Left ventricle myocardium superior (tissue), 1 donor: Measurements from ENCODE around the gene TREML1. TPM values are rescaled to one million over a fixed set of nuclear protein-coding genes. Genes with fewer than 3 reads are reported as not detected.
"Not testable (repeated sequence)": the region's sequence is repeated elsewhere in the genome, so short reads cannot be mapped to it uniquely, and the experiment has no call there.

Experiments
- ATAC-seq: fragments of 200-7000 bp; cut with Tn5 transposase; one replicate; pipeline ENCODE4 v1.9.1; 2020; ENCODE audit warnings: mild to moderate bottlenecking, moderate library complexity
- DNase-seq: peaks from one replicate; pipeline ENCODE4 v3.0.0-alpha.2; 2020
- intact Hi-C: fragments of 100-400 bp; cut with micrococcal nuclease; formaldehyde crosslinking; loops from one replicate; pipeline ENCODE4 v1.11.0; 2022
- total RNA-seq: library from RNA; stranded (reverse); fragmentation: NEBNext Ultra II Directional; extraction: Animal tissue kit (Norgen Biotek cat#: 25700); gene quantifications from one replicate; pipeline ENCODE4 v1.2.1, GENCODE V29; 2021
- donor health status: DM: no; HTN: yes; CAD: no; lungs with severe emphysema.

The TREML1 gene
- total RNA-seq, 1 donor from 2014 or later, result not detected

DNA sequence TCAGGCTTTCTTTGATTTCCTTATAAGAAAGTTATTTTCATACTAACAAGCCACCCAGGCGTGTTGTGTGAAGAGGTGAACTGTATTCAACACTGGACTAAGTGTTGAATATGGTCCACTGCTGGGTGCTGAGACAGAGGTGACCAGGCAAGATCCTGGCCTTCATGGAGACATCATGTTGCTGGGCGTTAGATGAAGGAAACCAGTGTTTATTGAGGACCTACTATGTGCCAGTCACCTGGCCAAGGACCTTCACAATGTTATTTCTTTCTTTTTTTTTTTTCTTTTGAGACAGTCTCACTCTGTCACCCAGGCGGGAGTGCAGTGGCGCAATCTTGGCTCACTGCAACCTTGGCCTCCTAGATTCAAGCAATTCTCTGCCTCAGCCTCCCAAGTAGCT is 1.9 kb upstream of the TREML1 start:
- no peak for ATAC-seq
- intact Hi-C loops, result no loop called here
- DNase-seq, result no peak

DNA sequence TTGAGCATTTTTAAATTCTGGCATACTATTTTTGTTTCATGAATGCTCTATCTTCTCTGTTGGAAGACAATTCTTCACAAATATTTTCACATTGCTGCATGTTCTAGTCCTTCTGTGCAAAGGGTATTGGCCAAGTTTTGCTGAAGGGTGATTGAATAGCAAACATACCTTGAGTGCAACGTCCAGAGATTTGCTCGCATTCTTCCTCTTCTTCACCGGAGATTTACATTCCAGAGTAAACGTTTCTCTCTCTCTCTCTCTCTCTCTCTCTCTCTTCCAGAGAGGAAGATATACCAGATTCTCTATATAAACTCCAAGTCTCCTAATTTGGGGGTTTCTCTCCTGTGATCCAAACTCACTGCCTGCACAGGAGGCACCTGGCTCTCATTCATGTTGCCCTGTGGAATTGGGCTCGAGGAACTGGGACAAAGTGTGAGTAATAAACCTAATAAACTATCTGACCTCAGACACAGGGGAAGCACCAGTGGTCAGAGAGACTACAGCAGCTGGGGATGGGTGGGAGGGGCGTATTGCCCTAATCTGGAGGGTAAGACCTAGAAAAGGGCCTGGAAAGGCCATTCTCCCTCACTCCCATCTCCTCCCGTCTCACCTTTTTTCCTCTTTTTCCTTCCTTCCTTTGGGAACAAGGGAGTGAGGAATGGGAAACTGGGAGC is 1.1 kb upstream of the TREML1 start:
- ATAC-seq, result no peak
- intact Hi-C loops, result no loop called here

DNA sequence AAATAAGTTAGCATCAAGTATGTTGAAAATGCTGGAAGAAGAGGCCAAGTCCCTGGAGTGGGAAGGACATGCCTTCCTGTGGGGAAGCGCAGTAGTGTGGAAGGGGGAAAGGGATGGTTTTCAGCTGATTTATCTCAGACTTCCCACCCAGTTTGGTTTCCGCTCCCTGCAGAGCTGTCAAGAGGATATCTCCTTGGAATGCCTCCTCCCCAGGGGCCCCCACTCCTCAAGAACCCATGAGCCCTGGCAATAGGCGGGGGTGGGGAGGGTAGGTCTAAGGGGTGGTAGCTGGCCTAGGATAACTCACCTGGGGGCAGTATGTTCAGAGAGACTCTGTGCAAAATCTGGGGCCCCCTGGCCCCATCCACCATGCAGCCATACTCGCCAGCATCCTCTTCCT is 696 bp downstream of the TREML1 start:
- no peak for ATAC-seq
- DNase-seq, result no peak
- intact Hi-C loops, result no loop called here

More for the DNA sequence above, 1.1 kb upstream of the TREML1 start:
- DNase-seq, result no peak

DNA sequence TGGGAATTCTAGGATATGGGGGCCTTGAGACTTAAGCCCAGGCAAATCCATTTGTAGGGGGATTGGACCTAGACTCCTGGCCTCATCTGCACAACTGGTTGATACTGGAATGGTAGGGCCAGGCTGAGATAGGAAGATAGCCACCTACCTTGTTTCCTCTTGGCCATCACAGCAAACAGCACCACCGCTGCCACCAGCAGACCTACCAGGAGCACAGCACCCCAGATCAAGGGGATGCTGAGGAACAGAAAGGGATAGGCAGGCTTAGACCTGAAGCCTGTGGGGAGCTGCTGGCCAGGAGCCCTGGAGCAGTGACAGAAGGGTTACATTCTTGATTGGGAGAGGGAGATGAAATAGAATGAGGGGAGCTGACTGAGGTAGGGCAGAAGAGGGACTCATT is 3.5 kb downstream of the TREML1 start:
- intact Hi-C loops, result no loop called here
- ATAC-seq (no peak), DNase-seq (no peak)

DNA sequence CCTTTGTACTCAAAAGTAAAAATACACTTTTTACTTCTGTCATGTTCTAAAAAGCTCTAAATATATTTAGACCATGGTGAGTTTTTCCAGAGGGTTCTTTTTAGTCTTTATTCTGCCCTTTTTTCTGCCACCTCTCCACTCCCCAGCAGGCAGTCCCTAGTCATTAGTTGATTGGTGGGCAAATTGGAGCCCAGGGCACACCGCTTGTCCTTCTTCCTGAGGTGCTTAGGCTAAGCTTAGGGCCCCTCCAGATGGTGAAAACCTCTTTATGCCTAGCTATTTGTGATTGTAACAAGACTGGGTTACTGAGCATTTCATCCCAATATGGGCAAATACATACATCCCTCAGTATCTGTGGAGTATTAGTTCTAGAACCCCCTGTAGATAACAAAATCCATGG is 6.2 kb downstream of the TREML1 start:
- no peak for DNase-seq

DNA sequence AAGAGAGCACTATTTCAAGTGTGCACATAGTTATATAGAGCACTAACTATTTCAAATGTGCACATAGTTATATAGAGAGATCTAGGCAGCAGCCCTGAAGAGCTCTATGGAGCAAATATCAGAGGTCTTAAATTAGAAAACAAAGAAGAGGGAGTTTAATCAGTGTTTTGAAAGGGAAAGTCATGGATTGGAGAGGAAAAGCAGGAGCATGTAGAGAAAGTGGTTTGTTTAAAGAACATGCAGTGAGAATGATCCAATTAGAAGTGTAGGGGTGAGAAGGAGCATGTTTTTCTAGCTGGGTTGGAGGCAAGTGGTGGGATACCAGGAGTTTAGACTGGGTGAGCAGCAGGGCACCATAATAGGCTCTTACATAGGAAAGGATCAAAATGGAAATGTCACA is 17.2 kb downstream of the TREML1 start:
- ATAC-seq, result no peak
- intact Hi-C loops, result no loop called here
- no peak for DNase-seq

More for the DNA sequence above, 6.2 kb downstream of the TREML1 start:
- intact Hi-C loops, result no loop called here
- ATAC-seq, result no peak

DNA sequence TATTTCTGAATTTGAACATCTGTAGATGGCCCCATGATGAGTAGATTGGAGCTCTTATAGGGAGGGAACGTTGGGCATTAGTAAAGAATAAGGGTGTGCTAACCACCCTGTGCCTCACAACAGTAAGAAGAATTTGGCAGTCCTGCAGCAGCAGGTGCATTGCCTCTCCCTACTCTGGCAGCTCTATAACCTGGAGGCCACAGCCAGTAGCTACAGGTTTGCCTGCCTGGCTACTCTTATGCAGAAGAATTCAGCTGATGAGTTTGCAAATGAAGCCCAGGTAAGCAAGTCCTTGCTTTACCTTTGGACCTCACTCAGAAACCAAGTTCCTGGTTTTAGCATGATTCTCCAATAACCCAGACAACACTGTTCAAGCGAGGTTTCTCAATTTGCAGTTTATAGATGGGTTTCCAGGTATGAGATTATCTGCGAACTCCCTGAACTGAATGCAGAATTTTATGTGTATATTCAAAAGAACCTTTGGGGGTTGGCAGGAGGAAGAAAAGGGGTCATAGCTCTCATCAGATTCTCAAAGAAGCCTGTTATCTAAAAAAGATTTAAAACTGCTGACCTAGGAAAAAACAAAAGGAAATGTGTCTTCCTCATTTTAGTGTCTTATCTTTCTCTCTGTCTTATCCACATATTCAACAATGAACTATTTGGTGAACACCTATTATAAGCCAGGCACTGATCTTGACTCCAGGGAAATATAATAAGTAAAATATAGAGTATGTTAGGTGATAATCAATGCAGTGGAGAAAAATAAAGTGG is 18.9 kb downstream of the TREML1 start:
- ATAC-seq, result no peak
- intact Hi-C loops, result no loop called here
- DNase-seq, result no peak

DNA sequence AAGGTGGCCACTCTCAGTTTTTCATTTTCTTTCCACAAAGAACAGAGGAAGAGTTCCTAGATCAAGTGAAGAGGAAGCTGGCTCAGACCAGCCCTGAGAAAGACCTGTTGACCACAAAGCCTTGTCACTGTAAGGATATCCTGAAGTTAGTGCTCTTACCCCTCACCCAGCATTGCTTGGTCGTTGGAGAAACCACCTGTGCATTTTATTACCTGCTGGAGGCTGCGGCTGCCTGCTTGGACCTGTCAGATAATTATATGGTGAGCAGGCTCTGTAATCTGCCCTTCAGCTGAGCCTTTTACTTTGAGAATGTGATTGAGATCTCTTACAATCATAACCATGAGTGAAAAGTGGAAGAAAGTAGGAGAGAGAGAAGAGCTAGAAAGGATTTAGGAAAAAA is 21.9 kb downstream of the TREML1 start:
- intact Hi-C loops, result no loop called here
- DNase-seq, result no peak
- ATAC-seq, result no peak

DNA sequence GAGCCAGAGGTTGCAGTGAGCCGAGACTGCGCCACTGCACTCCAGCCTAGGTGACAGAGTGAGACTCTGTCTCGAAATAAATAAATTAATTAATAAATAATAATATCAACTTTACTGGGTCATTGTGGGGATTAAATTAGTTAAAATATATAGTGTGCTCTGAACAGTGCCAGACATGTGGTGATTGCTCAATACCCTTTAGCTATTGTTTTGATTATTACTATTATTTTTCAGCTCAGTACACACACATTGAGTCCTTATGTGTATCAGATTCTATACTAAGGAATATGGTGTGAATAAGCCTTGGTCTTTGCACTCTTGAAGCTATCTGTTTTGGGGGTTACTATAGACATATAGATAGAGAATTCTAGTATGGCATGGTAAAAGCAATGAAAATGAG is 28.9 kb downstream of the TREML1 start:
- DNase-seq, result no peak
- intact Hi-C loops, result no loop called here
- ATAC-seq, result no peak

DNA sequence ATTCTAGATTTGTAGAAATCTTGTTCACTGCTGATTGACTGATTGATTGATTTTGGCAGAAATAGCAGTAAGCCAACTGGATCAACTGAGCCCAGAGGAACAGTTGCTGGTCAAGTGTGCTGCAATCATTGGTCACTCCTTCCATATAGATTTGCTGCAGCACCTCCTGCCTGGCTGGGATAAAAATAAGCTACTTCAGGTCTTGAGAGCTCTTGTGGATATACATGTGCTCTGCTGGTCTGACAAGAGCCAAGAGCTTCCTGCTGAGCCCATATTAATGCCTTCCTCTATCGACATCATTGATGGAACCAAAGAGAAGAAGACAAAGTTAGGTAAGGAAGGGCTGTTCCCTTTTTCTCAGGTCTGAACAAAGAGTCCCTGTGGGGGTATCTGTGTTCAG is 31.2 kb downstream of the TREML1 start:
- no peak for ATAC-seq
- no peak for DNase-seq
- intact Hi-C loops, result no loop called here

DNA sequence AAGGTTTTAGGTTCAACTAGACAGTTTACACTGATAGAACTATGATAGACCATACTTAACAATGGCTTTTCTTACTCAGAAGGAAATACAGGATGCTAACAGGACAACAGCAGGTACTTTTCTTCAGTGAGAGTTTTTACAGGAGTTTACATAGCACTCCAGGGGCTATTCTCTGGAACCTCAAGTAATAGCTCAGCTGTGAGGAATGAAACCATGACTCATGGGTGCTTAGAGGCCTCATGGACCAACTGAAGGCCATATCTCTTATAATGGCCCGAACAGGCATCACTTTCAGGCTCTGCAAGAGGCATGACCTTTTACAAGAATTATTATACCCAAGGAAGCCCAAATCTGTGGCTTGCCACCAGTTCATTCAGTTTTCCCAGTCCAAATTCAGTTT is 31.8 kb downstream of the TREML1 start:
- no peak for ATAC-seq

DNA sequence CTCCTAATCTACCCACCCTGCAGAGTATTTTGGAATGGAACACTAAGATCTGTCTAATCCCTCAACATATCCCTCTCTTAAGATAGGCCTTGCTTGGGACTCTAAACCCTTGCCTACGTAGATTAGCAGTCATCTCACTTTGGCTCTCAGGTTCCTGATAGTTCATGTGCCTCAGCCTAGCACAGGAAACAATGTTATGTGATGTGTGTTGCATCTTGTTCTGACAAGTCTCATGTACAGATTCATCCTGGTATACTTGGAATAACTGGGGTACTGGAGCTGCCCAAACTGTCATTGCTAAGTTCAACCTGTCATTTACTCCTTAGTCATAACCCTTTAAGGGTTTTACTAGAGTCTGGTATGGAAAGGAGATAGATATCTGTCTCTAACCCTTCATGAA is 34.1 kb downstream of the TREML1 start:
- DNase-seq (no peak), ATAC-seq (no peak)
- intact Hi-C loops, result no loop called here

More for the DNA sequence above, 31.8 kb downstream of the TREML1 start:
- no peak for DNase-seq
- intact Hi-C loops, result no loop called here

DNA sequence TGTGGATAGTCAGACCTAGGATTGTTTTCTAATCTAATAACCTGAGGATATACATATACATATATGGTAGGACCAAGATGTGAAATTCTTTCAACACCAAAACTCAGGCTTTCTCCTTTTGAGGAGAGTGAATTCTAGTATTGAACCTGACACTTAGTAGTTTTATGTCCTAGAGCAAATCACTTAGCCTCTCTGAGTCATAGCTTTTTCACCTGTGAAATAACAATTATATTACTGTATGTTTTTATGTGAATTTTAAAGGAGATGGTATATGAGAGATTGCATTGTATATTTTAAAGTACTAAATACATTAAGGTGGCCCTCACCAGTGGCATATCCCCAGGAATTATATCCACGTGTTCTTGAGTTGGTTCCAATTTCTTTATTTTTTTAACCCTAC is 34.6 kb downstream of the TREML1 start:
- no peak for DNase-seq
- no peak for ATAC-seq
- intact Hi-C loops, result no loop called here

DNA sequence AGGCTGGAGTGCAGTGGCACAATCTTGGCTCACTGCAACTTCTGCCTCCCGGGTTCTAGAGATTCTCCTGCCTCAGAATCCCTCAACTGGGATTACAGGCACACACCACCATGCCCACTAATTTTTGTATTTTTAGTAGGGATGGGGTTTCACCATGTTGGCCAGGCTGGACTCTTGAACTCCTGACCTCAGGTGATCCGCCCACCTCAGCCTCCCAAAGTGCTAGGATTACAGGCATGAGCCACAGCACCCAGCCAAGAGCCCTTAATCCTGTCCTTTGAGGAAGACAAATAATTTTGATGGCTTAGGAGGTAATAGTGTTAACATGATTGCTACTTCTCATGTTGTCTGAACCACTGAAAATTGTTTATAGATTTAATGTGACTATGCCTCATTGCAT is 39.1 kb downstream of the TREML1 start:
- ATAC-seq, intact Hi-C loops, DNase-seq: not testable (repeated sequence)

DNA sequence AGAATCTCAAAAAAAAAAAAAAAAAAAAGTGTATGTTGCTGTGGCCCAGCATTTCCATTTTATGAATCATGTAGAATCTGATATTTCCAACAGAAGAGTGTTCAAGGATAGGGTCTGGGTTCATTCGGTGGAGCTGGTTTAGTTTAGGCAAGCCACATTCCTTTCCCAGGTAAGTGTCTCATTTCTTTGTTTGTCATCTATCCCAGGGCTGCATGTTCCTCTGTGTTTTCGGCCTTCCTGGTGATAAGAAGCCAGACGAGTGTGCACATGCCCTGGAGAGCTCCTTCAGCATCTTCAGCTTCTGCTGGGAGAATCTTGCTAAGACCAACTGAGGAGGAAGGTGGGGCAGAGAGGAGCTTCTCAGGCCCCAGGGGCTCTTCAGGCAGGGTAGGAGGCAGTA is 43.1 kb downstream of the TREML1 start:
- intact Hi-C loops, result no loop called here
- ATAC-seq (no peak), DNase-seq (no peak)

DNA sequence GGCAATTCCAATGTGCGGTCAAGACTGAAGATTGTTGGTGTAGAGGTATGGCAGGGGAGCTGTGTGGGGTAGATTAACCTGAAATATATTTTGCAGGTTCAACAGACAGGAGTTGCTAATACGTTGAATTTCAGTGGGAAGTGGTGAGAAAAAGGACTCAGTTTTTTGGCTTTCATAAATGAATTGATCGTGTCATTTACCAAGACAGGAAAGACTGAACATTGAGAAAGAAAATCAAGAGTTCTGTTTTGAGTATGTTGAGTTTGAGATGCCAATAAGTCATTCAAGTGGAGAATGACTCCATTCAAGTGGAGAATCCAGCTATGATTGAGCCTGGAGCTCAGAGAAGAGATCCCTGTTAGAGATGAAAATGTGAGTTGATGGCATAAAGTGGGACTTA is 50.3 kb downstream of the TREML1 start:
- intact Hi-C loops, result no loop called here
- DNase-seq, result no peak
- ATAC-seq, result no peak

DNA sequence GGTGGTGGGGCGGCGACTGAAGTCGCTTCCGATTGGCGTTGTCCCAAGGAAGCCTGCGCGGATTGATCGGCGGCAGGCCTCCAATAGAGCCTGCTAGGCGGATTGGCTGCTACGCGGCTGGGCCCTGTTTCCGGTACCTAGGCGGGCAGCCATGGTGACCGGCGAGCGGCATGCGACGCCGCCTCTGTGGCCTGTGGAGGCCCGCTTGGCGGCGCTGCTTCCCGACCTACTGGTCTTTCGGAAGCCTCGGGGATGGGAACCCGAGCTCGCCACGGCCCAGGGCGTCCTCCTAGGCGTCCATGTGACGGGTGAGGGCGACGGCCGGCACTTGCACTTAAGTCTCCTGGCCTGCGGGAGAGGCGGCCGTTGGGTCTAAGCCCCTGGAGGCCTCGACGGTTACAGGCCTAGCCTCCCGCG is 53.3 kb downstream of the TREML1 start:
- ATAC-seq, result no peak
- peak; percentile 26 for DNase-seq
- intact Hi-C loops, result no loop called here
